Nephron progenitor cell (in vitro differentiated cells): ENCODE results near the gene NELFB.

Experiments
- DNase-seq: peaks from one replicate; pipeline ENCODE4 v3.0.0; 2021
- H3K27ac Mint-ChIP-seq: 2 replicates; pipeline ENCODE4 v1.8.0; 2021; ENCODE audit warnings: mild to moderate bottlenecking, moderate library complexity, mixed read lengths
- H3K27me3 Mint-ChIP-seq: 2 replicates; pipeline ENCODE4 v1.8.0; 2021; ENCODE audit warnings: mild to moderate bottlenecking, low read depth, mixed read lengths; ENCODE audit not compliant: poor library complexity
- H3K36me3 Mint-ChIP-seq: 2 replicates; pipeline ENCODE4 v1.8.0; 2021; ENCODE audit warnings: low read depth, mixed read lengths
- H3K4me1 Mint-ChIP-seq: 2 replicates; pipeline ENCODE4 v1.8.0; 2021; ENCODE audit warnings: mixed read lengths
- H3K4me3 Mint-ChIP-seq: 2 replicates; pipeline ENCODE4 v1.8.0; 2021; ENCODE audit warnings: mild to moderate bottlenecking, moderate library complexity, mixed read lengths
- H3K9me3 Mint-ChIP-seq: 2 replicates; pipeline ENCODE4 v1.8.0; 2021; ENCODE audit warnings: mild to moderate bottlenecking, moderate library complexity, mixed read lengths
- CTCF ChIP-seq: fragments of 200-600 bp; sonication (generic); IDR thresholded peaks from 2 replicates; pipeline ENCODE4 v1.5.0; 2021; ENCODE audit warnings: antibody characterized with exemption

The NELFB gene

DNA sequence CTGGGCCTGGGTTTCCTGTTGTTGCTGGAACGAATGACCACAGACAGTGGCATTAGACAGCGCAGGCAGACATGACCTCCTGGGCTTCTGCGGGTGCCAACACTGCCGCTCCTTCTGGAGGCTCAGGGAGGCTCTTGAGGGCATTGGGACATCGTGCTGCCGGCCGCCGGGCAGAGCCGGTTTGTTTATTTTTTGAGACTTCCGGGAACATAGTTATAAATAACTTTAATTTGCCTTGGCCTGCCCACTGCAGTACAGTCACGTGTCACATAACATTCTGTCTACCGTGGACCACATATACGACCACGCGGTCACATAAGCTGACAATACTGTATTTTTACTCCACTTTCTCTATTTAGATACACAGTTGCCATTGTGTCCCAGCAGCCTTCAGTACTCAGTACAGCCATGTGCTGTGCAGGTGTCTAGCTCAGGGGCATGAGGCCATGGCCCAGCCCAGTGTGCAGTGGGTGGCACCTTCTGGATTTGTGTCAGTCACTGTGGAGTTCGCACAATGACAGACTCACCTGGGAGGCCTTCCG is 14.2 kb downstream of the NELFB start:
- Mint-ChIP-seq H3K36me3 (peaks cover 28% of the 10 kb centered on the region), H3K27me3 (no peaks in the 10 kb centered on the region), H3K4me1 (peaks cover 8% of the 10 kb centered on the region), H3K4me3 (no peak overlapping the region), H3K9me3 (no peaks in the 10 kb centered on the region), H3K27ac (peak overlapping the region; percentile 61)
- no peak for DNase-seq
- no peak for TF ChIP-seq CTCF

DNA sequence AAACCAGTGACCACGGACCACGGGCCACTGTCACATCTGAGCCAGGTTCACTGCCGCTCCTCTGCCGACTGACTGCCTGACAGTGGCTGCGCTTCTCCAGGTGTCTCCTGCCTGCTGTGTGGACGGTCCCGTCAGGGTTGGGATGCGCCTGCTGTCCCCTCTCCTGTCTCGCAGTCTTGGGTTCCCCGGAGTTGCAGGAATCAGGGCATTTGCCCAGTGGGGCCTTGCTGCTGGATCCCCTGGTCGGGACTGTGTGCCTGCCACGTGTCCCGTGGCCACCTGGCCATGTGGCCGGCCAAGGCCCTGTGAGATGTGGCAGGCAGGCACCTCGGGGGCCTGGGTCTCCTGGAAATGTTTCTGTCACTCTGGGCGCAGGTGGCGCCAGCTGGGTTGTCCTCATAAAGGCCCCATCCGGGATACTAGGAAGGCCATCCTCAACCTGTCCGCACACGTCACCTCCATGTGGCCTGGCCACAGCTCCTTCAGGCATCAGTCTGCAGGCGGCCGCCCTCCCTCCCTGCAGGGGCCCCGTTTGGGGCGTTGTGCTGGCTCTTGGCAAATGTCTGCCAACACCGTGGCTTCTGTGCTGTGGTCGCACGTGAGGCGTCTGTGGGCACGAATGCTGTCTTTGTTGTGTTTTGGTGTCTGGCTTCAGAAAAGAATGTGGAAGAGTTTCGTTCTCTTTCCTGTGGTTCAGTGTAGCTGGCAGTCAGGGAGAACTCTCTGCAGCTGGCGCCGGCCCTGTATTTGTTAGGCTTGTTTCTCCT is 16.0 kb downstream of the NELFB start:
- DNase-seq: no peak
- H3K4me1 Mint-ChIP-seq: peaks cover 25% of the 10 kb centered on the region
- no peaks in the 10 kb centered on the region for H3K9me3 Mint-ChIP-seq
- no peak for TF ChIP-seq CTCF
- H3K4me3 Mint-ChIP-seq: no peak overlapping the region
- no peak overlapping the region for H3K27ac Mint-ChIP-seq
- peaks cover 28% of the 10 kb centered on the region for H3K36me3 Mint-ChIP-seq
- H3K27me3 Mint-ChIP-seq: no peaks in the 10 kb centered on the region

DNA sequence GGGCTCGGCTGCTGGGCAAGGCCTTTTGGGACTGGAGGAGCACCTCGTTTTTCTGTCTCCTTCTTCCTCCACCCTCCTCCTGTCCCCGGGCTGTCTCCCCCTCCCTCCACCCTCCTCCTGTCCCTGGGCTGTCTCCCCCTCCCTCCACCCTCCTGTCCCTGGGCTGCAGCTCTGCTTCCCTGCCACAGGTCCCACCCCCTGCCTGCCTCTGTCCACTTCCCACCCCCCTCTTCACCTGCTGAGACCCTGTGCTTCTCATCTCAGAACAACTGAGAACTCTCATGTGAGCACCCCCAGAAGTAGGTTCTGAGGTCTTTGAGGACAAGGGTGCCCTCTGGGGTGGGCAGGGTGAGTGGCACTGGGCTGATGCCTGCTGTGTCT is 16.6 kb downstream of the NELFB start:
- H3K27me3 Mint-ChIP-seq: no peaks in the 10 kb centered on the region
- no peak overlapping the region for H3K4me3 Mint-ChIP-seq
- peaks cover 28% of the 10 kb centered on the region for H3K36me3 Mint-ChIP-seq
- H3K9me3 Mint-ChIP-seq: no peaks in the 10 kb centered on the region
- peaks cover 28% of the 10 kb centered on the region for H3K4me1 Mint-ChIP-seq
- no peak for DNase-seq
- no peak overlapping the region for H3K27ac Mint-ChIP-seq
- no peak for TF ChIP-seq CTCF

- no peak for TF ChIP-seq CTCF
- peaks cover 36% of the 10 kb centered on the region for H3K4me1 Mint-ChIP-seq
- H3K27me3 Mint-ChIP-seq: no peaks in the 10 kb centered on the region
- H3K27ac Mint-ChIP-seq: no peak overlapping the region
- peaks cover 28% of the 10 kb centered on the region for H3K36me3 Mint-ChIP-seq
- H3K9me3 Mint-ChIP-seq: no peaks in the 10 kb centered on the region
- DNase-seq: no peak
- H3K4me3 Mint-ChIP-seq: no peak overlapping the region
Measured at GRCh38 chr9:137272241-137273094, 17.3 kb downstream of the NELFB start.

DNA sequence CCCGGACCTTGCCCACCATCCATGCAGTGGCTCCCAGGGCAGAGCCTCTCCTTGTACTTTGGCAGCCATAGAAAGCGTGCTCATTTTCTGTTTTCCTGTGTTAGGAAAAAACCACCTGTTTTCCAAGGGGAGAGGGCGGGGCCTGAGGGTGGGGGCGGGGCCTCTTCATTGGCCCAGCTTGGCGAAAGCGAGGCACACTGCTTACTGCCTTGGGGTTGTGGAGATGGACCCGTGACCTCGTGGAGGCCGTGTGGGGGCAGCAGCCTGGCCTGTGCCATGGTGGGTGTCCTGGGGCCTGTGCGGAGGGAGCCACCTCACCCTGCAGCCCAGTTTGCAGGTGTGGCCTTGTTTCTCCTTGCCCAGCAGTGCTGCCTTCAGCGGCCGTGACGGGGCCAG is 18.0 kb downstream of the NELFB start:
- H3K9me3 Mint-ChIP-seq: no peaks in the 10 kb centered on the region
- DNase-seq: no peak
- no peak for TF ChIP-seq CTCF
- H3K36me3 Mint-ChIP-seq: peaks cover 27% of the 10 kb centered on the region
- H3K27me3 Mint-ChIP-seq: no peaks in the 10 kb centered on the region
- no peak overlapping the region for H3K4me3 Mint-ChIP-seq
- H3K27ac Mint-ChIP-seq: no peak overlapping the region
- peaks cover 41% of the 10 kb centered on the region for H3K4me1 Mint-ChIP-seq
